ENCODE data around the gene SATB1. TPM values are rescaled to one million over a fixed set of nuclear protein-coding genes. Genes with fewer than 3 reads are reported as not detected.

SATB1 gene
- total RNA-seq, 1 donor from 2014 or later: 81.4 TPM

GRCh38 chr3:18363338-18363737, 61.8 kb downstream of the SATB1 start:
- no peaks in the 10 kb centered on the region for H3K27me3 Mint-ChIP-seq (ENCODE audit: low read depth)
- no peak for TF ChIP-seq CTCF (IDR thresholded peaks at IDR 0.05; ENCODE audit: unreplicated experiment)
- peaks cover 40% of the 10 kb centered on the region for H3K4me1 Mint-ChIP-seq
- no peak overlapping the region for H3K4me3 Mint-ChIP-seq
- no peaks in the 10 kb centered on the region for H3K9me3 Mint-ChIP-seq
- H3K27ac Mint-ChIP-seq: no peak overlapping the region
- no peak for DNase-seq (ENCODE audit: low spot score in 2 of 2, unreplicated experiment in 2 of 2)
- H3K36me3 Mint-ChIP-seq: peaks cover 13% of the 10 kb centered on the region

- H3K4me1 Mint-ChIP-seq: peaks cover 76% of the 10 kb centered on the region
- no peak overlapping the region for H3K4me3 Mint-ChIP-seq
- no peak for TF ChIP-seq CTCF (IDR thresholded peaks at IDR 0.05; ENCODE audit: unreplicated experiment)
- DNase-seq (ENCODE audit: low spot score in 2 of 2, unreplicated experiment in 2 of 2): no peak
- no peaks in the 10 kb centered on the region for H3K27me3 Mint-ChIP-seq (ENCODE audit: low read depth)
- no peak overlapping the region for H3K27ac Mint-ChIP-seq
- H3K9me3 Mint-ChIP-seq: no peaks in the 10 kb centered on the region
- H3K36me3 Mint-ChIP-seq: peaks cover 1% of the 10 kb centered on the region
These were observed 67.4 kb downstream of the SATB1 start for GRCh38 chr3:18357747-18358146.

GRCh38 chr3:18355832-18356231, 69.3 kb downstream of the SATB1 start:
- H3K4me3 Mint-ChIP-seq: no peak overlapping the region
- H3K9me3 Mint-ChIP-seq: no peaks in the 10 kb centered on the region
- peaks cover 1% of the 10 kb centered on the region for H3K36me3 Mint-ChIP-seq
- H3K27me3 Mint-ChIP-seq (ENCODE audit: low read depth): no peaks in the 10 kb centered on the region
- H3K27ac Mint-ChIP-seq: peak overlapping the region; percentile 63
- DNase-seq (ENCODE audit: low spot score in 2 of 2, unreplicated experiment in 2 of 2): no peak
- H3K4me1 Mint-ChIP-seq: peaks cover 83% of the 10 kb centered on the region
- TF ChIP-seq CTCF (IDR thresholded peaks at IDR 0.05; ENCODE audit: unreplicated experiment): no peak

GRCh38 chr3:18354701-18355100, 70.4 kb downstream of the SATB1 start:
- Mint-ChIP-seq H3K27ac (peak overlapping the region; percentile 13), H3K4me3 (no peak overlapping the region), H3K36me3 (peaks cover 4% of the 10 kb centered on the region), H3K9me3 (no peaks in the 10 kb centered on the region), H3K4me1 (peaks cover 78% of the 10 kb centered on the region), H3K27me3 (ENCODE audit: low read depth) (no peaks in the 10 kb centered on the region)
- no peak for TF ChIP-seq CTCF (IDR thresholded peaks at IDR 0.05; ENCODE audit: unreplicated experiment)
- DNase-seq (ENCODE audit: low spot score in 2 of 2, unreplicated experiment in 2 of 2): no peak

- no peaks in the 10 kb centered on the region for H3K27me3 Mint-ChIP-seq (ENCODE audit: low read depth)
- H3K9me3 Mint-ChIP-seq: no peaks in the 10 kb centered on the region
- H3K36me3 Mint-ChIP-seq: peaks cover 13% of the 10 kb centered on the region
- no peak for DNase-seq (ENCODE audit: low spot score in 2 of 2, unreplicated experiment in 2 of 2)
- H3K4me1 Mint-ChIP-seq: peaks cover 65% of the 10 kb centered on the region
- no peak for TF ChIP-seq CTCF (IDR thresholded peaks at IDR 0.05; ENCODE audit: unreplicated experiment)
- no peak overlapping the region for H3K4me3 Mint-ChIP-seq
- H3K27ac Mint-ChIP-seq: peak overlapping the region; percentile 88
These were observed 73.1 kb downstream of the SATB1 start for GRCh38 chr3:18351823-18352744.

Measured in mesothelial cell of epicardium (in vitro differentiated cells).